ENCODE data around the gene PPP2R1B. TPM values are rescaled to one million over a fixed set of nuclear protein-coding genes. Genes with fewer than 3 reads are reported as not detected.

The PPP2R1B gene
- total RNA-seq, 1 experiment from 2014 or later = 109 TPM

GRCh38 chr11:111715142-111715816 is 50.9 kb downstream of the PPP2R1B start:
- Histone ChIP-seq H3K36me3 (ENCODE audit: control insufficient read depth, insufficient read depth, low read length) (peaks cover 5% of the 10 kb centered on the region), H3K4me3 (ENCODE audit: low read depth, low read length) (no peak overlapping the region), H3K27me3 (replicated peaks; ENCODE audit: control insufficient read depth, insufficient read depth, low read length) (no peaks in the 10 kb centered on the region), H3K9me3 (no peaks in the 10 kb centered on the region), H3K4me1 (peaks cover 5% of the 10 kb centered on the region; the same call in 1 of the 2 replicates)
- intact Hi-C loops (cut with micrococcal nuclease; ENCODE audit: unreplicated experiment) = loop anchor here (5.0 kb wide), 1 partner anchor 127 kb away; no protein-coding TSS in a partner anchor
- peaks cover 73% of the 10 kb centered on the region for H3K36me3 Mint-ChIP-seq (ENCODE audit: insufficient read depth, unreplicated experiment)
- no peak overlapping the region for H3K4me3 Mint-ChIP-seq (ENCODE audit: unreplicated experiment)
- H3K27ac Mint-ChIP-seq (ENCODE audit: unreplicated experiment) = no peak overlapping the region
- H3K27me3 Mint-ChIP-seq (ENCODE audit: insufficient read depth, unreplicated experiment) = no peaks in the 10 kb centered on the region
- no peak for DNase-seq
- BruUV-seq (replicated peaks) = no TSS peak
- CTCF ChIA-PET = no interaction called here
- no peaks in the 10 kb centered on the region for H3K9me3 Mint-ChIP-seq (ENCODE audit: unreplicated experiment)
- no peak for TF ChIP-seq CTCF (IDR thresholded peaks at IDR 0.05; ENCODE audit: insufficient read depth in 1 of 2, low read depth in 1 of 2, low read length in 1 of 2, severe bottlenecking in 1 of 2, unreplicated experiment in 1 of 2)
- POLR2A ChIA-PET = interaction anchor here (0.6 kb wide), 1 partner anchor 23 kb away, joined by 4 read pairs; no protein-coding TSS in a partner anchor
- peaks cover 15% of the 10 kb centered on the region for H3K4me1 Mint-ChIP-seq (ENCODE audit: low read depth, unreplicated experiment)

GRCh38 chr11:111714522-111714921 is 51.7 kb downstream of the PPP2R1B start:
- H3K27ac Mint-ChIP-seq (ENCODE audit: unreplicated experiment) = no peak overlapping the region
- Histone ChIP-seq H3K36me3 (ENCODE audit: control insufficient read depth, insufficient read depth, low read length) (peaks cover 3% of the 10 kb centered on the region; the same call in 1 of the 2 replicates), H3K4me3 (ENCODE audit: low read depth, low read length) (no peak overlapping the region), H3K9me3 (no peaks in the 10 kb centered on the region), H3K27me3 (replicated peaks; ENCODE audit: control insufficient read depth, insufficient read depth, low read length) (no peaks in the 10 kb centered on the region), H3K4me1 (peaks cover 5% of the 10 kb centered on the region; the same call in 1 of the 2 replicates)
- intact Hi-C loops (cut with micrococcal nuclease; ENCODE audit: unreplicated experiment) = no loop called here
- ChIA-PET CTCF (no interaction called here), POLR2A (no interaction called here)
- H3K27me3 Mint-ChIP-seq (ENCODE audit: insufficient read depth, unreplicated experiment) = no peaks in the 10 kb centered on the region
- DNase-seq = no peak
- no peaks in the 10 kb centered on the region for H3K9me3 Mint-ChIP-seq (ENCODE audit: unreplicated experiment)
- no peak overlapping the region for H3K4me3 Mint-ChIP-seq (ENCODE audit: unreplicated experiment)
- no peak for TF ChIP-seq CTCF (IDR thresholded peaks at IDR 0.05; ENCODE audit: insufficient read depth in 1 of 2, low read depth in 1 of 2, low read length in 1 of 2, severe bottlenecking in 1 of 2, unreplicated experiment in 1 of 2)
- H3K36me3 Mint-ChIP-seq (ENCODE audit: insufficient read depth, unreplicated experiment) = peaks cover 69% of the 10 kb centered on the region
- BruUV-seq (replicated peaks) = no TSS peak
- peaks cover 15% of the 10 kb centered on the region for H3K4me1 Mint-ChIP-seq (ENCODE audit: low read depth, unreplicated experiment)

- Mint-ChIP-seq H3K9me3 (ENCODE audit: unreplicated experiment) (no peaks in the 10 kb centered on the region), H3K27me3 (ENCODE audit: insufficient read depth, unreplicated experiment) (no peaks in the 10 kb centered on the region), H3K4me1 (ENCODE audit: low read depth, unreplicated experiment) (peaks cover 16% of the 10 kb centered on the region), H3K4me3 (ENCODE audit: unreplicated experiment) (no peak overlapping the region), H3K27ac (ENCODE audit: unreplicated experiment) (no peak overlapping the region), H3K36me3 (ENCODE audit: insufficient read depth, unreplicated experiment) (peaks cover 69% of the 10 kb centered on the region)
- Histone ChIP-seq H3K27me3 (replicated peaks; ENCODE audit: control insufficient read depth, insufficient read depth, low read length) (no peaks in the 10 kb centered on the region), H3K4me3 (ENCODE audit: low read depth, low read length) (no peak overlapping the region), H3K4me1 (peaks cover 5% of the 10 kb centered on the region; the same call in 1 of the 2 replicates), H3K9me3 (no peaks in the 10 kb centered on the region), H3K36me3 (ENCODE audit: control insufficient read depth, insufficient read depth, low read length) (peaks cover 6% of the 10 kb centered on the region; the same call in 1 of the 2 replicates)
- BruUV-seq (replicated peaks) = no TSS peak
- no peak for TF ChIP-seq CTCF (IDR thresholded peaks at IDR 0.05; ENCODE audit: insufficient read depth in 1 of 2, low read depth in 1 of 2, low read length in 1 of 2, severe bottlenecking in 1 of 2, unreplicated experiment in 1 of 2)
- POLR2A ChIA-PET = no interaction called here
- CTCF ChIA-PET = no interaction called here
- DNase-seq = no peak
- intact Hi-C loops (cut with micrococcal nuclease; ENCODE audit: unreplicated experiment) = loop anchor here (1.0 kb wide), 3 partner anchors 70 to 105 kb away; partner anchors contain the start of gene SIK2
Observed at GRCh38 chr11:111707691-111708067, 58.5 kb downstream of the PPP2R1B start.
